ENCODE data around the gene DOK1.
"Not testable (repeated sequence)": the region's sequence is repeated elsewhere in the genome, so short reads cannot be mapped to it uniquely, and the experiment has no call there.

Gene DOK1

DNA sequence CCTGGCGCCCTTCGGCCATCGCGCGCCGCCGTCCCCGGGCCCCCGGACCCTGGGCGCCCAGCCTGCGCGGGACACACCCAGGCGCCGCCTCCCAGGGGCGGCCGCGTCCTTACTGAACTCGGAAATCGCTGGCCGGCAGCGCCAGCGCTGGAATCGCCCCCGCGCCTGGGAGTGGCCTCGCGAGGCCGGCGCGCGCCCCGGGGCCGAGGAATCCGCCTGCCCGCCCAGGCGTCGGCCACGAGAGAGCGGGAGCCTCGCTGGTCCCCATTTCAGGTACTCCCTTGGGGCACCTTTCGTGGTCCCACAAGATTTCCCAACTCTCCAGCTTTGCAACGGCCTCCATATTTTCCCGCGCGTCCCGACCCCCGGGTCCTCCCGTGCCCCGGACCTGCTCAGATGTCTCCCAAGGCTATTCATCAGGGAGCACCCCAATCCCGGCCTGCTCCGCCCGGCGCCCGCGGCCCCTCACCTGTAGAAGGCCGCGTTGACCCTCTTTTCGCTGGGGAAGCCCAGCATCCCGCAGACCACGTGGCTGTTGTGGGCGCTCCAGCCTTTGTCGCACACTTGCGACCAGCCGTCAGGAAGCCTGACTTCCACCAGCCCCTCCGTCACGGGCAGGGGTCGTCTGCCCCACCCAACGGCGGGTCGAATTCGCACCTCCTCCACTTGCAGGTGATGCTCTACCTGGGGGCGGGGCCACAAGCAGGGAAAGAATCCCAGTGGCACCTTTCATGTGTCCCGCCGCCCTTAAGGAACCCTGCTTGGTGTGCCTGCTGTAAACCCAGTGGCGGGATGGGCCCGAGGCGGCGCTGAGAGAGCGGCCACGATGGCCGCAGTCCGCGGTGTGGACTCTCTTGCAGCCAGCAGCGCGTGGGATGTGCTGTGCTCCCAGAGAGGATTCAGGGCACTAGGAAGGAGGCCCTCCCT lies 5.4 kb upstream of the DOK1 start:
- DNase-seq (ENCODE audit: low read depth): no peak

DNA sequence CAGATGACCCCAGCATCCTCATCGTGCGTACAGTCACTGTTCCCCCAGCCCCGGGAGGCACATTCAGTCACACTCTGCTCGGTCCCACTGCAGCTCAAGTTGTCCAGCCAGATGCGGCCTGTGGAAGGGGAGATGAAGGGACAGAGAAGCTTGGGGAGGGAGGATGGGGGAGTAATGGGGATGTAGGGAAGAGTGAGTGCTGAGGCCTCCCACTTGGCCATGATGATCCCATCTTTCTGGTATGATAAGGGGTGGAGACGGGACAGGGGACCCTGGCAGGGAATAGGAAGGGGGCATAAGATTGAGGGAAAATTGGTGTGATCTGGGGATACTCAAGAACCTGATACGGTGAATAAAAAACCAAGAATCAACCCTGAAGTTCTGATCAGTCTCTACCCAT lies 4.3 kb upstream of the DOK1 start:
- no peak for DNase-seq (ENCODE audit: low read depth)

DNA sequence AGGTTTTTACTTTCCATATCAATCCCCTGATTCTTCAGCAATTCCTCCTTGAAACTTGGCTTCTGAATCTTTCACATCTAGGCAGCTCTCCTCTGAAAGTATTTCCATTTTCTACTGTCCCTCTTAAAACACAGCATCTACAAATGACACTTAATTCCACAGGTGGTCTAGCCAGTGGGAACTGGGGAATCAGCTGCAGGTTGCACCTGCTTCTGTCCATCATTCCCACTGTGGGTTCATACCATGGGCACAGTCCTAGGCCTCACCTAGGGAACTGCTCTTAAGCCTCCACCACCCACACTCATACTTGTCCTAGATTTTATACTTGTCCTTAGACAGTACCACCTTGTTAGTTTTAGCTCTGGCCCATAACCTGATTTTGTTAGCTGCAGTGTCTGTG lies 3.0 kb upstream of the DOK1 start:
- DNase-seq (ENCODE audit: low read depth): no peak

DNA sequence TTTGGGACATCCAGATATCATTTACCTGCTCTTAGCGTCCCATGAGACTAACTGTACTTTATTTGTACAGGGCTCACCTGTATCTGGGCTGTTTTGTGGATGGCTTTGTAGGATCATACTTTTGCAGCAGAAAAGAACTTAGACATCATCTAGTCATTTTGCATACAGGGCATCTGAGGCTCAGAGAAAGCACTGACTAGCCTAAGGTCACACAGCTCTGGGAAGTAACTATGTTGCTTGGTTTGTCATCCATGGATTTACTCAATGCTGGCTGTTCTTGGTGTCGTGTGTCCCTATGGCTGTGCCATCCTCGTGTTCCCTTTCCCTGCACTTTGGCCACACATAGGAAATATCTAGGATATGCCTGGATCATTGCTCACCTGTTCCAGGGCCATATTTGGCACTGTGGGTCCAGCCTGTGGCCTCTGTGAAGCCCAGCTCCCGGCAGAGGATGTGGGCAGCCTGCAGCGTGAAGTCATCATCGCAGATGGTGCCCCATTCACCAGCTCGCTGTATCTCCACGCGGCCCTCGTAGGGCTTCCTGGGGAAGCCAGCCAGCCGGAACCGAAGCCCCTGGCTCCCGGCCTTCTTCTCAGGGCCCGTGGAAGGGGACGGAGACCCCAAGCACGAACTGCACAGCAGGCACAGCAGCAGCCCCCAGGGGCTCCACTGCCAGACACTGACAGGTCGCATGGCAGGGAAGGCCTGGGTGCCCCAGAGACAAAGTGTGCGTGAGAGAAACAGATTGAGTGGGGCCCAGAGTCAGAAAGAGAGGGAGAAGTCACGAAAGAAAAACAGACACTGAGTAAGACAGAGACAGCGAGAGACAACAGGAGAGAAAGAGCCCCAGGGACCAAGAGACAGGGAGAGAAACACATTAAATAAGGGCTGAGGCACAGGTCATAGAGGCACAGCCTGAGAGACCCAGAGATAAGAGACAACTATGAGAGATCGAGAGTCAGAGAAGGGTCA lies 2.3 kb upstream of the DOK1 start:
- no peak for DNase-seq (ENCODE audit: low read depth)

DNA sequence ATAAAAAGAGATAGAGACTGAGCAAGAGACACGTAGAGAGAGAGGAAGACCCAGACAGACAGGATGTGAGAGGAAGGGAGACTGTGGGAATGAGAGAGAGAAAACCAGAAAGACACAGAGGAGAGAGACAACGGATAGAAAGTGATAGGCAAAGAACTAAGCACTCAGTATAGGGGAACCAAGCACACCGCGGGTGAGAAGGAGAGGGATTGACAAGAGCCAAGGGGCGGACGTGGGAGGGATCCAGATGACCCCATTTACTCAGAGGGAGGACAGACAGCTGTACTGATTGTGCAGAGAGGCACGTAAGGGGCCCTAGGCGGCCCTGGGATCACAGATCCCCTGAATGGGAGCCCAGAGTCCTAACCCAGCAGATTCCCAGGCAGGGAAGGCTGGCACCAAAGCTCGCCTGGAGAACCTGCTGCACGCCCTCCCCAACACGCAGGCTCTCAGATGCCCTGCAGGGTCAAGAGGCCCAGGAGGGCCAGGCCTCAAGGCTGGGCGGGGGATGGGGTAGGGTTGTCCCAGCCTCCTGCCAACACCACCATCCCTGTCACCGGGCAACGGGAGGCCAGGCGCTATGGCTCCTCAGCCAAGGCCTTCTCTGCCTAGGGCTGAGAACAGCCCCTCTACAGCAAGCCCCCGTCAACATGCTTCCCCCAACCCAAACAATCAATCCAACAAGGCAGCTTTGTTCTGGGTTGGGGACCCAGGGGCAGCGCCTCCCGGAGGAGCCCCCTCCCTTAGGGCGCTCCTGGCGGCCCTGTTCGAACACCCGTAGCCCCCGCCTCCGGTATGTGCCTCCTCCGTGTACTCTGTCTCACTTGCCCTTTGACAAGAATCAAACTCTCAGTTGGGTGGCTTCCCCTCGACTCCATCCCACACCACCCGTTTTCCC lies 1.4 kb upstream of the DOK1 start:
- DNase-seq (ENCODE audit: low read depth): no peak

DNA sequence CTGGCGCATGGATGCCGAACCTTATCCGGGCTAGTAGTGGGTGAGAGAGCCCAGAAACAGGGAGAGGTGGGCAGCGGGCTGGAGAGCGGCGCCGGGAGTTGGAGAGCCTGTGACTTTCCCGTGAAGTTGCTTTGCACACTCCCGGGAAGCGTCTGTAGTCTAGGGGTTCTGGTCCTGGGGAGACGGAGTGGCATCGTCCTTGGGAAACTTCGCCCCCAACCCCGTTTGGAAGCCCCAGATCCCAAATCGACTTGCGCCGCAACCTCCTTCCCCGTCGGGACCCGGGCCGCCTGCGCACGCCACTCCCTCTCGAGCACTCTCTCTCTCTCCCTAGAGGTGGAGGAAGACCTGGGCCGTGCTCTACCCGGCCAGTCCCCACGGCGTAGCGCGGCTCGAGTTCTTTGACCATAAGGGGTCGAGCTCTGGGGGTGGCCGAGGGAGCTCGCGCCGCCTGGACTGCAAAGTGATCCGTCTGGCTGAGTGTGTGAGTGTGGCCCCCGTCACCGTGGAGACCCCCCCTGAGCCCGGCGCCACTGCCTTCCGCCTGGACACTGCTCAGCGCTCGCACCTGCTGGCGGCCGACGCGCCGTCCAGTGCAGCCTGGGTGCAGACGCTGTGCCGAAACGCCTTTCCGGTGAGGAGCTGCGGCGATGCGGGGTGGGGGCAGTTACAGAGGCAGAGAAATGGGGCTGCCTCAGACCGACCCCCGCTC lies 456 bp downstream of the DOK1 start:
- no peak for DNase-seq (ENCODE audit: low read depth)

DNA sequence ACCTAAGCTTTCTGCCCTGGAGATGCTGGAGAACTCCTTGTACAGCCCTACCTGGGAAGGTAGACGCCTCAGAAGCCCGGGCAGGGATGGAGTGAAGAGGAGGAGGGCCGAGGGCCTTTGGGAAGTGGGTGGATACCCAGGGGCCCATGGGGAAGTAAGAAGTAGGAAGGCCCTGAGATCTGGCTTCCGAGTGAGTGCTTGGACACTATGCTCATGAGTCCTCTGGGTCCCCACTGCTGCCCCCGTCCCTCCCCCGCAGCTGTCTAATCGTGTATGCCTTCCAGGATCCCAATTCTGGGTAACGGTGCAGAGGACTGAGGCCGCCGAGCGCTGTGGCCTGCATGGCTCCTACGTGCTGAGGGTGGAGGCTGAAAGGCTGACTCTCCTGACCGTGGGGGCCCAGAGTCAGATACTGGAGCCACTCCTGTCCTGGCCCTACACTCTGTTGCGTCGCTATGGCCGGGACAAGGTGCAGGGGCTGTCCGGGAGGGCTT lies 1.1 kb downstream of the DOK1 start:
- no peak for DNase-seq (ENCODE audit: low read depth)

DNA sequence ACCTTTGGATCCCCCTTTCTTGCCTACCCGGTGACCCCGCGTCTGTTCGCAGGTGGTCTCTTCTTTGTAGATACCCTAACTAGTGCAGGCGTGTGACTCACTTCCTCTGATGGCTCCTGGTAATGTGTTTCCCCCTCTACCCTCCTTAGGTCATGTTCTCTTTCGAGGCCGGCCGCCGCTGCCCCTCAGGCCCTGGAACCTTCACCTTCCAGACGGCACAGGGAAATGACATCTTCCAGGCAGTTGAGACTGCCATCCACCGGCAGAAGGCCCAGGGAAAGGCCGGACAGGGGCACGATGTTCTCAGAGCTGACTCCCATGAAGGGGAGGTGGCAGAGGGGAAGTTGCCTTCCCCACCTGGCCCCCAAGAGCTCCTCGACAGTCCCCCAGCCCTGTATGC lies 1.6 kb downstream of the DOK1 start:
- DNase-seq (ENCODE audit: low read depth): no peak

DNA sequence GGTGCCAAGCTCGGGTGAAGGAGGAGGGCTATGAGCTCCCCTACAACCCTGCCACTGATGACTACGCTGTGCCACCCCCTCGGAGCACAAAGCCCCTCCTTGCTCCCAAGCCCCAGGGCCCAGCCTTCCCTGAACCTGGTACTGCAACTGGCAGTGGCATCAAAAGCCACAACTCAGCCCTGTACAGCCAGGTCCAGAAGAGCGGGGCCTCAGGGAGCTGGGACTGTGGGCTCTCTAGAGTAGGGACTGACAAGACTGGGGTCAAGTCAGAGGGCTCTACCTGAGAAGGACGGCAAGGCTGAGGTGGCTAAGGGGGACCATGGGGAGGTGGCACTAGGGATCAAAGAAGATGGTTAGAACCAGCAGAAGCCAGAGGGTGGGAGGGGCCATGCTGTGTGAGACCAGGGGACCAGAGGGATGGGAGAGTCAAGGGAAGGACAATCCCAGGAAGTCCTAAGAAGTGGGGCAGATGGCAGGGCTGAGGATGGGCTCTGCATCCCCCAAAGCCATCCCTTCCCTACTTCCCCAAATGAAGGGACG lies 2.4 kb downstream of the DOK1 start:
- DNase-seq (ENCODE audit: low read depth): no peak

DNA sequence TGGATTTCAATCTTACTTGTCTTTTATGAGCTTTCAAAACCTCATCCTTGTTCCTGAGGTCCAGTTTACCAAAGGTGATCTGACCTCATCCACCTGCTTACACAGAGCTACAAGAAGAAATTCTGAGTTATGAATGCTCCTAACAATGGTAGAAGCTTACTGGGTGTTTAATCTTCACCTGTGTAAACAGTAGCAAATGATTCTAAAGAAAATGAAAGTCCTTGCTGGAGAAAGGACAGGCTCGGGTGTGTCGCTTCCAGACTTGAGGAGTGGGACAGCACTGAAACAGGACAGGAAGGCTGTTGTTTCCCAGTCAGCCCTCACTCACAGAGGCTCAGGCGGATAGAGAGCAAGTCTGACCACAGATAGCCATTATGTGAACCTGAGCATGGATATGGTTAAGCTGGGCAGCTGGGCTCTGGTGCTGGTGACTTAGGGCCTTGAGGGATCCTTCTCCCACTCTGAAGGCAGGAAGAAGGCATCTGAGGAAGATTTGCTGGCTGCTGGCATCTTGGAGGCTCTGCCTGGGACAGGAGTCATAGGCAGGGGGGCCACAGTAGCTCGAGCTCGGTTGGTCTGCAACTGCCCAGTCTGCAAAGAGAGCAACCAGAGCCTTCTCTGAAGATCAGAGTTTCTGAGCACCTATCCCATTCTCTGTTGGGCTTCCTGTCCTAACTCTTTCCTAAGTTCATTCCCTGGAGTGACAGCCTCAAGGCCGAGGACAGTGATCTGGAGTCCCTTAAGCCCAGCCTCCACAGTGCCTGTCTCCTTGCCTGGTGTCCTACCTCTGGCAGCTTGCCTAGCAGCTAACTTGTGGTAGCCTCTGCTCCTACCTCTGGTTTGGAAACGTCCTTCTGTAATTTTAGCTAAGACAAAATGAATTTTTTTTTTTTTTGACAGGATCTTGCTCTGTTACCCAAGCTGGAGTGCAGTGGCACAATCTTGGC lies 4.0 kb downstream of the DOK1 start:
- no peak for DNase-seq (ENCODE audit: low read depth)

DNA sequence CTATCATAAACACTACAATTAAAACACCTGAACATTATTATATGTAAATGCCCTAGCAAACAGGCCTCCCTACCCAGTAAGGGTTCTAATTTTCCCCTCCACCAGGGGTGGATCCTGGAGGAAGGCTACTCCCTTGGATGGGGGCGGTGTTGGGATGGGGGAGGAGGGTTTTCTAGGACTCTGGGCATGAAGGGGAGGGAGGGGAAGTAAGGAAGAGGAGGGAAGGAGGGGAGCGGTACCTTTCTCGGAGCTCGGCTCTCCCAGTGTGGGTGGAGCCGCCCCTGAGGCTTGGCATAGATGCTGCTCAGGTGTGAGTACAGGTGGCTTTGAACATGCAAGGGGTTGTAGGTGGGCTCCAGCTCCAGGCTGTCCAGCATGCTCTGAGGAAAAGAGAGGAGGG lies 5.4 kb downstream of the DOK1 start:
- DNase-seq (ENCODE audit: low read depth): no peak

DNA sequence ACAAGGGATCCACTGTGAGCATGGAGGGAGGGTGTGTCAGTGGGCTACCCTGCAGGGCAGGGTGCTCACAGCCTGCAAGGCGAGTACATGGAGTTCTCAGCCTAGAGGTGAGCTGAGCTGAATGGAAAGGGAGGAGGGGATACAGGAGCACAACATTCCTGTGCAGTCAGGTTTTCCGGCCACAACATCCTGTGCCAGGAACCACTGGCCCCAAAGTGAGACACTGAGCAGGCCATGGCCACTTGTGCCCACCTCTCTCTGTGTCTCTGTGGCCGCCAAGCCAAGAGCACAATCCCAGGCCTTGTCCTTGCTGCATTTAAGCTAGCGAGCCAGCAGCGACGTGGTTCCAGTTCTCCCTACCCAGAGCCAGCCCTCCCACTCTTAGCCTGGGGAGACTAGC lies 6.1 kb downstream of the DOK1 start:
- no peak for DNase-seq (ENCODE audit: low read depth)

DNA sequence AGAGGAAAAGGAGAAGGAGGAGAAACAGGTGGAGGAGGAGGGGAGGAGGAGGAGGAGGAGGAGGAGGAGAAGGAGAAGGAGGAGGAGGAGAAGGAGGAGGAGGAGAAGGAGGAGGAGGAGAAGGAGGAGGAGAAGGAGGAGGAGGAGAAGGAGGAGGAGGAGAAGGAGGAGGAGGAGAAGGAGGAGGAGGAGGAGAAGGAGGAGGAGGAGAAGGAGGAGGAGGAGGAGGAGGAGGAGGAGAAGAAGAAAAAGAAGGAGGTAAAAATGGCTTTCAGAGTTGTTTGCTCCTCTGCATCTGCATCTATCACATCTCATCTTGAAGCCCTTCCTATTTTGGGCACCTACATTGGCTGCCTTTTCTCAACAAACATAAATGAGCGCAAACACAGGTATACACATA lies 6.5 kb downstream of the DOK1 start:
- DNase-seq (ENCODE audit: low read depth): not testable (repeated sequence)

DNA sequence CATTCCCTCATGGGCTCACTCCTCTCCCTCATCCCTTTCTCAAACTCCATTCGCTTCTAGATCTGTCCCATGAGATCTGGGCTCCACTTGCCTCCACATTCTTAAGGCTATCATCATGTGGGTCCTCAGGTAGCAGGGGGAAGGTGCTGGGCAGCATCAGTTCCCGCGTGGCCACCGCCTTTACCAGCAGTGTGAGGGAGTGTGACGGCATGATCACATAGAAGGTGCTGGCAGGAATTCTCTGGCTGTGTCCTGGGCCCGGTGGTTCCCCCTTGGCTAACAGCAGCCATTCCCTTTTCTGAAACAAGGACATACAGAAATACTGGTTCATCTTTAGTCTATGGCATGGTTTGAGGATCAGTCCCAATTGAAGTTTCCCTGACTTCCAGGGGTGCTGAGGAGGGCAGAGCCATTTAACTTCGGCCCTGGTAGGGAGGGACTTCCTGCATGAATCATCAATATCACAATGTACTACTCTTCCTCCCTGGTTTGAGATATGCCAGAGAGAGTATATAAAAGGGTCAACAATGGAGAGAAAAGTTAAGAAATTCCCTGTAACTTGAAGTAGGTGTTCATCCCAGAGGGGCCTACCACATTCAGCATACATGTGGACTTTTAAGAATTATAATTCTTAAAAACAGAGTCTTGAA lies 7.7 kb downstream of the DOK1 start:
- DNase-seq (ENCODE audit: low read depth): no peak

DNA sequence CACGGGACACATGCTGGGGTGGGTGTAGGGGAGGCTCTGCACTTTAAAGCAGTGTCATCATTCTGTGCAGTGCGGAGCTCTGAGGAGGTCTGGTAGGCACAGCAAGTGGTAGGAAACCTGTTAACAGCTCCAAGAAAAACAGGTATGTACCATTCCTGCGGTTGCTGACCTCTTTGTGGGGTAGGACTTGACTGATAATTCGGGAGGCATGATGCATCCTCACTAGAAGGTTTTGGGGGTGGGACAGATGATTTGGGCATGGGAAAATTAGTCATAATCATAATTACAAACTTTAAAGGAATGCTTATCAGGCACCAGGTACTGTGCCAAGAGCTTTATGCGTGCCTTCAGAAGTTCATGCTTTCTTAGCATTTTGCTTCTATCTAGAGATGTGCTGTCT lies 9.7 kb downstream of the DOK1 start:
- no peak for DNase-seq (ENCODE audit: low read depth)

DNA sequence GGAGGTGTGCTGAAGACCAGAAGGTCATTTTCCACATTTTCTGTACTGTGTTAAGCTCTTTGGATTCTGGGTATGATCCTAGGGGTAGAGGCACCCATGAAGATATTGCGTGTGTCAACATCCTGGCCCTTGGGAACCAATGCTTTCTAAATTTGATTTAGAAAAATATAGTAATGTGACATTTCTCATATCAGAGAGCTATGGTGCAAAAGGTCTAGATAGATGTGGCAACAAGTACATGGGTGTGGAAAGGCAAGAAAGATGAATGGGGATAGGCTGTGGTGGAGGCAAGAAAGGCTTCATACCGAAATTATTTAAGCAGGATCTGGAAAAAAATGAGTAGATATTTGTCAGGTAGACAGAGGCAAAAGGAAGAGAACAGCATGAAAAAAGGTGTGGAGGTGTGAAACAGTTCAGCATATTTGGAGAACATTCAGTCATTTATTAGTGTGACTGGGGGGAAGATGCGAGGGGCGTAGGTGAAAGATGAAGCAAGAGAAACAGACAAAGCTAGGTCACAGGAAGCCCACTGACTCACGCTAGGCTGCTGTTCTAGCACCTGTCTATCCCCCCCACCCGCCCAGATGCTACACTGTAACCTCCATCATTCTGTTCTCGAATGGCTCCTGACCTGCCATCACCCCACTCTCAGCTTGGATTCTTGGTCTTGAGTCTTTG lies 11.7 kb downstream of the DOK1 start:
- no peak for DNase-seq (ENCODE audit: low read depth)

DNA sequence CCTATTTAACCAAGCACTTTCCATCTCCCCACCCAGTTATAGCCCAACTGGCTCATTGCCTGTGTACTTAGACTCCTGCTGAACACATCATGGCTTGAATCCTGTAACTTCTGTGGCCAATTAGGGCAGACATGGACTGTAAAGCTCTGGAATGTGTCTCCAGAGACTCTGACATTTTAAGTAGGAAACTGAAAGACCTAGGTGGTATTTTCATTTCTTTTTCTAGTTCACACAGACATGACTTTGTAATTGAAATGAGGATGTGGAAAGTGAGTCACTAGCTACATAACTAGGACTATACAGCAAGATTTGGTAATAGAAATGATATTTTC lies 12.2 kb downstream of the DOK1 start:
- no peak for DNase-seq (ENCODE audit: low read depth)

DNA sequence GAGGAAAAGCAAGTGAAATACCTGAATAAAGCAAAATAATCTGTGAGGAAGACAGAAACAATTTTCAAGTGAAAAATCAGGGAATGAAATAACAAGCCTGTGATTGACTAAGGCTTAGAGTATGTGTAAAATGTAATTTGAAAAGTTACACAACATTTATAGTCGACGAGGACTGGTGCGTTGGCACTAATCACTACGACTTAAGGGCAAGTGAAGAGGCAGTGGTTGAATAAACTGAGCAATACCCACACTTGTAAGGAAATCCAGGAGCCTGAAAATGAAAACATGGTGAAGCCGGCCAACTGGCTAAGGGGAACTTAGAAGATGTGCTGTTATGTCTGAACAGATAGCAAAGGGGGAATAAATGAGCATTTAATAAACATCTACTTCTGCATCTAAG lies 13.4 kb downstream of the DOK1 start:
- no peak for DNase-seq (ENCODE audit: low read depth)

DNA sequence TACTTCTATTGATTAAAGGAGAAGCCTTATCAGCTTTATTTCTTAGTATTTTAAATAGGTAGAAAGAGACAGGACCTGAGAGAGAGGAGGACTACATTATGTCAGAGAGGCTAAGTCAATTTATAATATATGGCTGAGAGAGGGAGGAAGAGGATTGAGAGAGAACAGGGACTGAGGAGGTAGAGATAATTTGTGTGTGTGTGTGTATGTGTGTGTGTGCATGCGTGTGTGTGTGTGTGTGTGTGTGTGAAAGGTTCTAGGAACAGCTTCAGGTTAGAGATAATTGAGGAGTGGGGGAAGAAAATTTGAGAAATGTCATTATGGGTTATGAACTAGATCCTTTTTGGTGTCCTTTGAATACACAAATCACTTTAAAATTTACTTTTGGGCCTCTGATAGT lies 15.2 kb downstream of the DOK1 start:
- DNase-seq (ENCODE audit: low read depth): no peak
